Measurements from ENCODE around the gene EP300. TPM values are rescaled to one million over a fixed set of nuclear protein-coding genes. Genes with fewer than 3 reads are reported as not detected.
"Not testable (repeated sequence)": the region's sequence is repeated elsewhere in the genome, so short reads cannot be mapped to it uniquely, and the experiment has no call there.

Gene EP300
- total and polyA plus RNA-seq, 2 donors: 24.0 to 104 TPM

- WGBS: 90% methylated on average over 10 of the region's 10 CpGs
- H3K4me3 ChIP-seq (ENCODE audit: low read depth, low read length); H3K27ac ChIP-seq (ENCODE audit: low read depth); H3K36me3 ChIP-seq (ENCODE audit: insufficient read depth); H3K4me1 ChIP-seq (ENCODE audit: insufficient read depth); DNase-seq (ENCODE audit: extremely low spot score): not testable (repeated sequence)
Observed at GRCh38 chr22:41067968-41068367, 24.4 kb upstream of the EP300 start.

- Histone ChIP-seq H3K27ac (ENCODE audit: low read depth) (no peak overlapping the region), H3K4me1 (ENCODE audit: insufficient read depth) (no peaks in the 10 kb centered on the region), H3K4me3 (ENCODE audit: low read depth, low read length) (no peak overlapping the region), H3K36me3 (ENCODE audit: insufficient read depth) (no peaks in the 10 kb centered on the region)
- WGBS: 91% methylated on average over 14 of the region's 14 CpGs
- no peak for DNase-seq (ENCODE audit: extremely low spot score)
Observed at GRCh38 chr22:41070665-41071331, 21.6 kb upstream of the EP300 start.

GRCh38 chr22:41074061-41074460 is 18.3 kb upstream of the EP300 start:
- H3K4me3 ChIP-seq (ENCODE audit: low read depth, low read length): no peak overlapping the region
- no peaks in the 10 kb centered on the region for H3K36me3 ChIP-seq (ENCODE audit: insufficient read depth)
- 94% methylated on average over 11 of the region's 11 CpGs for WGBS
- DNase-seq (ENCODE audit: extremely low spot score): no peak
- H3K4me1 ChIP-seq (ENCODE audit: insufficient read depth): no peaks in the 10 kb centered on the region
- H3K27ac ChIP-seq (ENCODE audit: low read depth): no peak overlapping the region

GRCh38 chr22:41074466-41074865 is 17.9 kb upstream of the EP300 start:
- WGBS: 95% methylated on average over 22 of the region's 22 CpGs
- H3K4me3 ChIP-seq (ENCODE audit: low read depth, low read length): no peak overlapping the region
- H3K4me1 ChIP-seq (ENCODE audit: insufficient read depth): no peaks in the 10 kb centered on the region
- H3K36me3 ChIP-seq (ENCODE audit: insufficient read depth): no peaks in the 10 kb centered on the region
- no peak for DNase-seq (ENCODE audit: extremely low spot score)
- H3K27ac ChIP-seq (ENCODE audit: low read depth): no peak overlapping the region

GRCh38 chr22:41074941-41075710 is 17.3 kb upstream of the EP300 start:
- no peaks in the 10 kb centered on the region for H3K36me3 ChIP-seq (ENCODE audit: insufficient read depth)
- H3K4me3 ChIP-seq (ENCODE audit: low read depth, low read length): no peak overlapping the region
- H3K4me1 ChIP-seq (ENCODE audit: insufficient read depth): no peaks in the 10 kb centered on the region
- DNase-seq (ENCODE audit: extremely low spot score): no peak
- 93% methylated on average over 26 of the region's 26 CpGs for WGBS
- no peak overlapping the region for H3K27ac ChIP-seq (ENCODE audit: low read depth)

GRCh38 chr22:41075946-41076345 is 16.4 kb upstream of the EP300 start:
- no peak overlapping the region for H3K27ac ChIP-seq (ENCODE audit: low read depth)
- H3K4me1 ChIP-seq (ENCODE audit: insufficient read depth): no peaks in the 10 kb centered on the region
- H3K36me3 ChIP-seq (ENCODE audit: insufficient read depth): no peaks in the 10 kb centered on the region
- H3K4me3 ChIP-seq (ENCODE audit: low read depth, low read length): no peak overlapping the region
- DNase-seq (ENCODE audit: extremely low spot score): no peak

GRCh38 chr22:41076857-41077256 is 15.5 kb upstream of the EP300 start:
- Histone ChIP-seq H3K4me1 (ENCODE audit: insufficient read depth) (no peaks in the 10 kb centered on the region), H3K4me3 (ENCODE audit: low read depth, low read length) (no peak overlapping the region), H3K36me3 (ENCODE audit: insufficient read depth) (no peaks in the 10 kb centered on the region), H3K27ac (ENCODE audit: low read depth) (no peak overlapping the region)
- DNase-seq (ENCODE audit: extremely low spot score): no peak
- 73% methylated on average over 1 of the region's 1 CpG for WGBS

GRCh38 chr22:41078931-41079330 is 13.5 kb upstream of the EP300 start:
- no peaks in the 10 kb centered on the region for H3K36me3 ChIP-seq (ENCODE audit: insufficient read depth)
- 37% methylated on average over 1 of the region's 1 CpG for WGBS
- DNase-seq (ENCODE audit: extremely low spot score): no peak
- H3K4me1 ChIP-seq (ENCODE audit: insufficient read depth): no peaks in the 10 kb centered on the region
- H3K27ac ChIP-seq (ENCODE audit: low read depth): no peak overlapping the region
- H3K4me3 ChIP-seq (ENCODE audit: low read depth, low read length): no peak overlapping the region

- DNase-seq (ENCODE audit: extremely low spot score): no peak
- H3K4me1 ChIP-seq (ENCODE audit: insufficient read depth): no peaks in the 10 kb centered on the region
- WGBS: 73% methylated on average over 2 of the region's 2 CpGs
Observed at GRCh38 chr22:41085842-41086241, 6.5 kb upstream of the EP300 start.

GRCh38 chr22:41091132-41092022 is 1.0 kb upstream of the EP300 start:
- WGBS: under 1% methylated on average over 67 of the region's 67 CpGs
- H3K4me3 ChIP-seq (ENCODE audit: low read depth, low read length): peak overlapping the region; percentile 99
- no peaks in the 10 kb centered on the region for H3K36me3 ChIP-seq (ENCODE audit: insufficient read depth)
- H3K27ac ChIP-seq (ENCODE audit: low read depth): peak overlapping the region; percentile 100
- H3K4me1 ChIP-seq (ENCODE audit: insufficient read depth): no peaks in the 10 kb centered on the region
- peak; percentile 98 for DNase-seq (ENCODE audit: extremely low spot score)

More at GRCh38 chr22:41085842-41086241, 6.5 kb upstream of the EP300 start:
- no peaks in the 10 kb centered on the region for H3K36me3 ChIP-seq (ENCODE audit: insufficient read depth)
- no peak overlapping the region for H3K4me3 ChIP-seq (ENCODE audit: low read depth, low read length)
- H3K27ac ChIP-seq (ENCODE audit: low read depth): no peak overlapping the region

- under 1% methylated on average over 31 of the region's 31 CpGs for WGBS
- Histone ChIP-seq H3K36me3 (ENCODE audit: insufficient read depth) (no peaks in the 10 kb centered on the region), H3K4me1 (ENCODE audit: insufficient read depth) (no peaks in the 10 kb centered on the region), H3K4me3 (ENCODE audit: low read depth, low read length) (peak overlapping the region; percentile 99), H3K27ac (ENCODE audit: low read depth) (peak overlapping the region; percentile 100)
- DNase-seq (ENCODE audit: extremely low spot score): peak; percentile 2
Observed at GRCh38 chr22:41092847-41093411, 537 bp downstream of the EP300 start.

GRCh38 chr22:41094041-41094593 is 1.7 kb downstream of the EP300 start:
- Histone ChIP-seq H3K27ac (ENCODE audit: low read depth) (peak overlapping the region; percentile 16), H3K4me1 (ENCODE audit: insufficient read depth) (no peaks in the 10 kb centered on the region), H3K4me3 (ENCODE audit: low read depth, low read length) (peak overlapping the region; percentile 99), H3K36me3 (ENCODE audit: insufficient read depth) (no peaks in the 10 kb centered on the region)
- 4% methylated on average over 5 of the region's 5 CpGs for WGBS
- no peak for DNase-seq (ENCODE audit: extremely low spot score)

GRCh38 chr22:41096391-41096790 is 4.0 kb downstream of the EP300 start:
- Histone ChIP-seq H3K27ac (ENCODE audit: low read depth) (no peak overlapping the region), H3K36me3 (ENCODE audit: insufficient read depth) (no peaks in the 10 kb centered on the region), H3K4me3 (ENCODE audit: low read depth, low read length) (no peak overlapping the region), H3K4me1 (ENCODE audit: insufficient read depth) (no peaks in the 10 kb centered on the region)
- WGBS: 53% methylated on average over 3 of the region's 3 CpGs
- DNase-seq (ENCODE audit: extremely low spot score): no peak

Data from urinary bladder (tissue), 4 donors.